Activated CD4-positive, alpha-beta T cell treated with anti-CD3 and anti-CD28 coated beads, Interleukin-2, Interleukin-6, amounts not matched to agents 100 ng/mL and 50 ng/mL, durations not matched to agents 16 hours and 8 hours (primary cell): Measurements from ENCODE around the gene SEMA5A.

Experiments
- DNase-seq: peaks from one replicate; pipeline ENCODE4 v3.0.0-alpha.2; 2020

SEMA5A gene

DNA sequence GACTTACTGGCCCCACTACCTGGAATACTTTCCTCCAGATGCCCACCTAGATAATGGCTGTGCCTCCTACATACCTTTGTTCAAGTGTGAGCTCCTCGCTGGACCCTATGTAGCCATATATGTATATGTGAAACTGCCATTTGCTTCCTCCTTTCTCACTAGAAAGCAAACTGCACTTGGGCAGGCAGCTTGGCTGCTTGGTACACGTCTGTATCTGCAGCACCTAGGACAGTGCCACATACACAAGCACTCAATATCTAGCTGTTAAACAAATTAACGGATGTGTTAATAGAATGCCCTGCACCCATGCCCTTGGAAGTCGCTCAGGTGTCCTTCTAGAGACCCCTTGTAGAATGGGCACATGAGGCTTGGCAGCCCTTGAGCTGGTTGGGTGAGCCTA is 301.5 kb downstream of the SEMA5A start:
- DNase-seq = no peak

DNA sequence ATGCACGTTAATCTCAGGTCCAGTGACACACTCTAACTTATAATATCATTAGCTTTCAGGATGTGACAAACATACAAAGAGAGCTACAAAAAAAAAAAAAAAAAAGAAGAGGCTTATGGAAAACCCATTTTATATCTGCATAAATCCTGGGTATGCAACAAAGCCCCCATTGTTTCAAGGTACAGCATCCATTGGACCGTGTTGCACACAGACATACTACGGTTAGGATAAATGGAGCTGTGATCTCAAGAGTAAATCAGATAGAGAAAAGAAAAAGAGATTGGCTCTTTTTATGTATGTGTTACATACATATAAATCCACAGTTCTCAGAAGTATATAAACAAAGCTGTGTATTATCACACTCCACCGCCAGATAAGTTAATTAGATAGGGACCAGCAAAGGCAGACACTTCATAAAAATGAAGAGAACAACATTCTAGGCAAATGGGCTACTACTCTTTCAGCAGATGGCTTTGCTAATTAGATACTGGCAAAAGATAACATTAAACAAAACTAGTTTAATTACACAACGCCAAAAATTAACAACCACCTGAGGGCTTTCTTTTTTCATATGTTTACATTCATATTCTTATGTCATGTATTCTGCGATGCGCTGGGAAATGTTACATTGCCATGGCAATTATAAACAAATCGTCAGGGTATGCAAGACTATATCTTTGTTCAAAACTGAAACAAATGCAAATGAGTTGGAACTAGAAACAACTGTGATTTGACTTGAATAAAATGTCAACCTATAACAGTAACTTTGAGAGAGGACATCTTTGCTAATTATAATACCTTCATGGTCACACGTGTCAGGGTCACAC is 304.2 kb downstream of the SEMA5A start:
- no peak for DNase-seq

DNA sequence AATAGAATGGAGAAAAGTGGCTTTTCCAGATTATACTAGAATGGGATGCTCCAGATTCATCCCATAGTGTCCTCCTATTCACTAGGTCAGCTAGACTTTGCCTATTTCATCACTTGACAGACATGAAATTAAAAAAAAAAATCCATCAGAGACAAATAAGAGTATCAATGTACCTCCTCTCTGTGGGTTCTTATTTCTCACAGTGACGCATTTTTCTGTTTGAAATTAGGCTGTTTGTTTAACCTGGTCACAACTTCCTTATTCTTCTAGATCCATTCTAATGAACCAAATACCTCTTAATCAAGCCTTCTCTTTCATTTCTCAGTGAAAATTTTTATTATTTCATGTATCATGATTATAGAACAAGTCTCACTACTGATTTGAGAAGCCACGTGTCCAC is 305.4 kb downstream of the SEMA5A start:
- DNase-seq = no peak

DNA sequence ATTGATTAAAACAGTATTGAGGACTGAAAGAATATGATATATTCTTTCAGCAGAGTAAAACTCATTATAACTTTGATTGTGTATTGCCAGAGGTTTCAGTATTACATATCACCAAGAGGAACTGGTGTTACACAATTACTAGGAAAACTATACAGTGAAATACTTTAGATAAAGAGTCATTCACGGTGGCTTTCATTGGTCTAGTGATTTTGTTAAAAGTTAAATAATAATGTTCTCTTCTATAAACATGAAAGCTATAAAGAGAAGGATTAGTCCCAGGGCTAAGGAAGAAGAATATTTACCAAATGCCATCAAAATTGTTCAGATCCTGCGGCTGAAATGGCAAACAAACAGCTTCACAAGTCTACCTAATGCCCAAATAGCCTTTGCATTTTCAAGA is 306.2 kb downstream of the SEMA5A start:
- DNase-seq = no peak

DNA sequence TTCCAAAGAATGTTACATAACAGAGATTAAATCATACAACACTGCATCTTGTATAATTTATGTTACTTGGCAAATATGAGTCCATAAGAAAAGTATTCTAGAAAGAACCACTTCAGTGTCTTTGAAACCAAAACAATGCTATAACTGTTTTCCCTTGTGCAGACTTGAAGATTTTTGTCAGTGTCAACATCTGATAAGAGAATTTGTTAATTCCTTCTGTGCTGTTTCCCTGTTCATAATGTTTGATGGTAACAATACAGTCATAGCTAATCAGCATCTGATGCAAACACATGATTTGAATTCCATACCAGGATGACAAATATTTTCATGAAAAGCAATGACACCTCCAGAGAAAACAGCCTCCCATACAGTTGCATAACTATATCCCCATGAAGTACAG is 306.8 kb downstream of the SEMA5A start:
- no peak for DNase-seq

DNA sequence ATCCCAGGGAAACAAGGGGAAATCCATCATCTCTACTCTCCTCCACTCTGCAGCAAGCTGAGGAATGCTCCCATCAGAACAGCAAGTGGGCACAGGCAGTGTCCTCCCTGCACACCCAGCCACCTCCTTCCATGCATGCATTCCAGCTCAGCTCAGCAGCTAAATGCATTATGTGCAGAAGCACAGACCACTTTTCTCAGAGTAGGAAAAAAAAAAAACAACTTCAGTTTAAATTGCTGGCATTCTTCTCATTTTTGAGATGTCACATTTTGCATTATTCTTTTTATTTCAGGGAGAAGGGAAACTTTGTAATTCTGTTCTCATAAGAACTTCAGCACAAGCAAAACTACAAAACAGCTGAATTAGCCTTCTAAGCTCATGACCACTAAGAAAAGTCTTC is 312.2 kb downstream of the SEMA5A start:
- DNase-seq = no peak

DNA sequence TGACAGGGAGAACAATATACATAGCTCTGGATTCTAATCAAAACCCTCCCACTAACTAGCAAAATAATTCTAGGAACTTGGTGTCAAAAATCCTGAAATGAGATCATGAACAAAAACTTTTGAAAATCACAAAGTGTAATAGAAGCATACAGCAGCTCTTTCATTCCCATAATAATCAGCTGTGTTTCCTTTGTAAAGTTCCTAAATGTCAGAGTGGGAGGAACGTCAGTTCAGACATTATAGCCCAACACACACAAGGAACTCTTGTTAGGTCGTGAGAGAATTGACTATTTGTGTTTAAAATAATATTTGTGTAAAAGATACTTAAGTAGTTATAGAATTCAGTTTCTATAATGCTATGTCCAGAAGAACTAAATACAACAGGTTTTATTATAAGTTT is 312.8 kb downstream of the SEMA5A start:
- DNase-seq = no peak

DNA sequence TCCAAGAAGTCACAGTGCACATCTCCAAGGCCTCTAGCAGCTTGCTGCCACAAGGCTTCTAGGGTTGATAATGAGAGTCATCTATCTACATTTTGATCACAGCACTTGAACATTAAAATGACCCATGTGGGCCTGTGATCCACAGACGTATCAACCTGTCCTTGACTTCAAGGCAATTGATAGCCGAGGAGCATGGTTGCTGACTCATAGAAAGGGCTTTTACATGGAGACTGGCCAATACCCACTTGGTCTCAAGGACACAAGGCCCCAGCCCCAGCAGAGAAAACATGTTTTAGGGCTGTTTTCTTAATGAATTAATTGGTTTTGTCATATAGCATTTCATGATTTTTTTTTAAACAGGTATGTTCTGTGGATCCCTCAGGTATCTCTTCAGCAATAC is 314.0 kb downstream of the SEMA5A start:
- no peak for DNase-seq

DNA sequence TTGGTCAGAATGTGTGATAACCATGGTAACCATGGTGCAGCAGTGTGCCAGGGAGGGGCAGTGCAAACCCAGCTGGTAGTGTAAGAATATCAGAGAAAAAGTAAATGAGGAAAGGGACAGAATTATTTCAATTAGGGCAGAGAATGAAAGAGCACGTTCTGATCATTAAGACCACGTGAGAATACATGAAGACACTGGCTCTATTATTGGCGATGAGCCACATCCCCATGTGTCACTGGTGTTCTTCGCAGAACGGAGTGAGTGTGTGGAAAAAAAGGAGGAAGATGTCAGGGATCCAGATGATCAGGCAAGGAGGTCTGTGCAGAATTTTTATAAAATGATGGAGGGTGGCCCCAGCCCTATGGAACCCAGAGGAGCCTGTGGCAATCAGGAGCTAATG is 315.5 kb downstream of the SEMA5A start:
- no peak for DNase-seq

DNA sequence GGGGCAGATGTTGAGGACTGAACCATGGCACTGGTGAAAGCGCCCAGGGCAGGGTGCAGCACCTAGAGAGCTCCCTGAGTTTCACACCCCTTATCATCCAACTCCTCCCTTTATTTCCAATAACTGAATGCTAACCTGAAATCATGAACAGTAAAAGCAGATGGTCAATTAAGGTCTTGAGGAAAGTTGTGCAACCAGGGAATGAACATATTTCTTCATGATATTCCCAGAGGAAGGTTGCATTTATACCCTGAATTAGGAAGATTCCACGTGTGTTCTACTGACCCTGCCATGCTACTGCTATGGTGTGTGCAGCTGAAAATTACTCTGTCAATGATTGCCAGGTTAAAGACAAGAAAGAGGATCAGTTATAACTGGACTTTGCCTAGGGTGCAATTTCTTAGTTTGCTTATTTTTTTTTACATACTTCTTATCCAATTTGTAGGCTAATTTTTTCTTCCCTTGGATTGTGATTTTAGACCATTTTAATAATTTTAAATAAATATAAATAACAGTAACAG is 319.8 kb downstream of the SEMA5A start:
- no peak for DNase-seq

DNA sequence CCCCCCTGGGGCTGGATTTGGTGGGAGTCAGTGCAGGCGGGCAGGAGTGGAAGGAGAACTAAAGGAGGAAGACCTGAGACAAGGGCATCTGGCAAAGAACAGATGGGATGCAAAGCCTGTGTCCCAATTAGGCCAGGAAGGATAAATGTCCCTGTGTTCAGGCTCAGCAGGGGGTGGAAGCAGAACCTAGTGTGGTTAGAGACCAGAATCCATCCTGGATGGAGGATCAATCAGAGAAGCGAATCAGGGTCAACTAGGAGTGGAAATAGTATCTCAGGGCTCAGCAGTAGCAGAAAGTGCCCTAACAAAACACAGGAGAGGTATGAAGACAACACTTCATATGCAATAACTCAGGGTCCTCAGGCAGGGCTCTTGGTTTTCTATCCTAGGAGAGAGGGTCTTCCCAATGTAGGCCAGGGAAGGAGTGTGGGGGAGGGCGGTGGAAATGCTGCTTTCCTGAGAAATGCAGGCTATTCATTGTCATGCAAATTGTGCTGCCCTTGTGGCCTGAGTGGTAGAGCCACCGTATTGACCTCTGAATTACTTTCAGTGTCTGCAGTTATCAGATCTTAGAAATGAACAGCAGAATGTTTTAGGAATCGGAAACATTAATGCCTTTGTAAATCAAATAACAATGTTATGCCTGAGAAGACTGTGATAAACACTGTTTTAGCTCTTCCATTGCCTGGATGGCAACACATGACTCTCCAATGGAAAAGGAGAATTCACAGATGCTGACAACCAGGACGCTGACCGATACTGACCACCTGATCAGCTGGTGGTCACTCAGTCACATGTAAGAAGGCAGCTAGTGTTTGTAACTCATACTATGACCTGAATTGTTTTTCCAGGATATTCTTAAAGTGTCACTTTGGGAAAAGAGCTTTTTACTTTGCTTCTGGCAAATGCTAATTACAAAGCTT is 323.6 kb downstream of the SEMA5A start:
- no peak for DNase-seq

DNA sequence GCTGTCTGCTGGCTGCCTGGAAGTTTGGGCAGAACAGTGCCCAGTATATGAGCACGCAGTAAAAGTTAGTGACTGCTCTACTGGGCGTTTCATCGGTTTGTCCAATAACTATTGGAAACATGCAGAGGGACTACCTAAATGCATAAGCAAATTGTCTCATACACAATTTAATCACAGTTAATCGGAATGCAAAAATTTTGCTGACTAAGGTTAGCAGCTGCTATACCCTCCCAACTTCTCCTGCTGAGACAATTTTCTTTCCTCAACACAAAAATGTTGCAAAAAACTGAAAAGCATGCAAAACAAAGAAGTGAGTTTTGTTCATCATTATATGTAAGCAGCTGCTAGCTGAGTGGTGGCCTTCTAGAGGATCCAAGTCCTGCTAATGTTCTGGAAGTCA is 327.5 kb downstream of the SEMA5A start:
- no peak for DNase-seq

DNA sequence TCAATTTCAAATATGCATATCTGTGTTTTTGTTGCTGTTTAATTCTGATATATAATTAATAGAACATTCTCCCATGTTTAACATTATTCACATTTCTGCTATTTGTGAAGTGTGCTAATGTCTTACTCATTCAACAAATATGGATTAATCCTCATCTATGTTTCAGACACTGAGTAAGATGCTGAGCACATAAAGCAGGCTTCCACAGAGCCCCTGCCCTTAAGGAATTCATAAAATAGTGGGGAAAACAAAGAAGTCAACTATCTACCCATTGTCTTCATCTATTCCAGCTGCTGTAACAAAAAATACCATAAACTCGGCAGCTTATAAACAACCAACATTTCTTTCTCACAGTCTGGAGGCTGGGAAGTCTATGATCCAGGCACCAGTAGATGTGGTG is 333.3 kb downstream of the SEMA5A start:
- DNase-seq = no peak

DNA sequence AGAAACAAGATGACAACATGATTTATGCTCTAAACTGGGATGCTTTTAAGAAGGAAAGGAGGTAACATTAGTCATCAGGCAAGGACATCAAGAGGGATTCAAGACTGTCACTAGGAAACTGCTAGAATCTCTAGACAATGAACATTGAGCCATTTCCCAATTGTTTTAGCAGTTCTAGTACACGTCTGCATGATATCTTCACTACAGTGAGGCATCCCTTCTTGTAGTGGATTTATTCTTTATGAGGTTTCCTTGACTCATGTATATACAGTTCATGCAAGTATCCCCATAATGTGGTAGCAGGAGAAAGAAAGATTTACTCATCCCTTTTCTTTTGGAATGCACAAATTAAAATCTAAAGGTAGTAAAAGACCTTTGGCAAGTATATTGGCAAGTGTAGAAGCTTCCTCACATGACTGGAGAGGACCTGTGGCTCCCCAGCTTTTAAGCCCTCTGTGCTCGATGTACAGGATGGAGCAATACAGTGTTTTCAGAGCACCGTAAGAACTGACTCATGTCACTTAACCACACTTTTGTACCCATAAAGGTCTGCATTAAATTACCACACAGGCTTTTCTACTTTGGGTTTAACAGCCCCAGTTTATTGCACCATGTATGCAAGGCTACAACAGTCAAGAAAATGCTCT is 335.9 kb downstream of the SEMA5A start:
- no peak for DNase-seq

DNA sequence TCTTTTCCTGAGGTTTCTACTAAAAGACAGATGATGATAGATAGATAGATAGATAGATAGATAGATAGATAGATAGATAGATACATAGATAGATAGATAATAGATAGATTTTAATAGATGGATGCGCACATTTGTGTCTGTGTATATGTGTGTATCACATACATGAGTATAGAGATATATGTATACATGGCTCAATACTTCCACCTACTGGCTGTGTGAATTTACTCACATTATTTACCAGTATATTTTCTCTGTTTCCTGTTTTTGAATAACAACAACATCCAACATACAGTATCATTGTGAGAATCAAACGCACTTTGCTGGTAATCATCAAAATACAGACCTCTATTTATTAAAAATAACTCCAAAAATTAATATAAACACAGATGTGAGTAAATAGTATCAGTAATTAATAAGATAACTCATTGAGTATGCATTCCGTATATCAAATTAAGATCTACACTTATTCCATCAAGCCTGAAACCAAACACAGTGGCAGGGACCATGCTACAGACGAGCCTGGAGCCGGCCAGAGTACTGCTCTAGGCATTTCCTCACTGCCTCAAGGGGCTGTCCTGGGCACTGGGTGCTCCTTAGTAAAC is 338.0 kb downstream of the SEMA5A start:
- DNase-seq = peak; percentile 36

DNA sequence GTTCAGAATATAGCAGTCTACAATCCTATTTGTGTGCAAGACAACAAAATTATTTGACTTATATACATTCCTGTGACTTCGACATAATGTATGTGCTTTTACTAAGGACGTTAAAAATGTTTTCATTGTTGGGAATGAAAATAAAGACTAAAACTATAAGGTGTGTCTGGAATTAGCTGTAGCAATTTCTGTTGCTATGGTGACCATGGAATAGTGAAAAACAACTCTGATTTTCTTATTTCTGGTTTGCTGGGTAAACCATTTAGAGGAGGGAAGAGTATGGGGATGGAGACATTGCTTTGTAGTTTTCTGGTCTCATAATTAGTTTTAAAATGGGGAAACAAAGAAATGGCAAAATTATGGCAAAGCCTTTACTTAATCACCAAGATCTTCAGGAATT is 343.2 kb downstream of the SEMA5A start:
- DNase-seq = no peak

DNA sequence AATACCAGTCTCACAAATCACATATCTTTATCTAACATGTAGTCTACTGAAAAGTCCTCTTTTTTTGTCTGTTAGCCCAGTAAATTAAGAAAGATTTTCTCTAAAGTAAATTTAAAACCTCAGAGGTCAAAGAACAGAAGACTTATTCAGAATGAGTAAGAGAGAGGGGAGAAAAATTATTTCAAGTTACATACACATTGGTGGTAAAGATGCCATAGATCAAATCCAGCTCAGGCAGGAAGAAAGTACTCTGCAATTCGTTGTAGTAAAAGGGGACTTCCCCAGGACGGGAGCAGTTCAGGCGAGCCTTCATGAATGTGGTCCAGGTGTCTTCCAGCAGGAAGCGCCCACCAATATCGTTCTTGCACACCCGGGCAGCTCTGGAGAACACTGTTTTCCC is 344.1 kb downstream of the SEMA5A start:
- DNase-seq = no peak

DNA sequence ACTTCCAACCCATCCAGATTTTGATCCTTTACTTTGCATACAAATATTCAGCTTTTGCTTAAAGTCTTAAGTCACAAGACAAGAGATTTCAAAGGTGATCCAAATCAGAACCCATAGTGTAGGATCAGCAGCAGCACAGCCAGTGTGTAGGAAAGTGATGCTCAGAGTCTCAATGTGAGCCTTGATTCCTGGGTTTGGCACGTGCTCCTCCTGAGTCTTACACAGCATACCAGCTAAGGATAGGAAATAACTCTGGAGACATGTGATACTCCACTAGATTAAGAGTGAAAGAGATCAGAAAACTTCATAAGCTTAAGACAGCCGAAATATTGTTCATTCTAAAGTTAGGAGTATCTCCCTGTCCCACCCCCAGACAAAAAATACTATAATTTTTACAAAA is 344.9 kb downstream of the SEMA5A start:
- DNase-seq = no peak

DNA sequence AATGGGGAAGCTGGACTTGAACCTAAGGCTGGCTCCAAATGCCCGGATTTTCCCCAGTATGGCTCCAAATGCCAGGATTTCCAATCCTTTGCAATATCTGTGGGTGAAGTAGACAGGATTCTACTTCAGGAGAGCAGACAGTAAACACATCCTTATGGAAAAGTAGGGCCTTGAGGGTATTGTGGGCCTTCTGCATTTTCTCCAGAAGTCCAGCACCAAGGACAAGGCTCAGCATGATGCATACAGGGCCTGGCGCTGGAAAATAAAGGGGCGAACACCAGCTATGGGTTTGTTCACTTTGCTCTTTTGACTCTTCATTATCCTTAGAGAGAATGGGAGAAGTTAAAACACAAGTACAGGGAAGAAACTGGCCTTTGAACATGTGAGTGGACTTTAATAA is 347.5 kb downstream of the SEMA5A start:
- no peak for DNase-seq

DNA sequence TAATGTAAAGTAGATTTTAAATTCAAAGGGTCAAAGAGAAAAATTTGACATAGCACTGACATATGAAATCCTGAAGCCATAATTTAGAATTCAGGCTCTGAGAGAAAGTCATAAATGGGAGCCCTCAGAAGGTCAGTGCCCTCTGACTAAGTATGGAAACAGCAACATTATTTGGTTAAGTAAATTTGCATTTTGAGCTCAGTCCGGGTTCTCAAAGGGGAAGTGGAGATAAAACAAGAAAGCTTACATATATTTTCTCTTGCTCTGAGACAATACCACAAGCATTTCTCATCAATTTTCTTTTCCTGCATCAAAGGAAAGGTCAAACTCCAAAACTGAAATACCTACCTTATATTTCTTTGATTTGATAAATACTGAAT is 348.0 kb downstream of the SEMA5A start:
- DNase-seq = no peak

DNA sequence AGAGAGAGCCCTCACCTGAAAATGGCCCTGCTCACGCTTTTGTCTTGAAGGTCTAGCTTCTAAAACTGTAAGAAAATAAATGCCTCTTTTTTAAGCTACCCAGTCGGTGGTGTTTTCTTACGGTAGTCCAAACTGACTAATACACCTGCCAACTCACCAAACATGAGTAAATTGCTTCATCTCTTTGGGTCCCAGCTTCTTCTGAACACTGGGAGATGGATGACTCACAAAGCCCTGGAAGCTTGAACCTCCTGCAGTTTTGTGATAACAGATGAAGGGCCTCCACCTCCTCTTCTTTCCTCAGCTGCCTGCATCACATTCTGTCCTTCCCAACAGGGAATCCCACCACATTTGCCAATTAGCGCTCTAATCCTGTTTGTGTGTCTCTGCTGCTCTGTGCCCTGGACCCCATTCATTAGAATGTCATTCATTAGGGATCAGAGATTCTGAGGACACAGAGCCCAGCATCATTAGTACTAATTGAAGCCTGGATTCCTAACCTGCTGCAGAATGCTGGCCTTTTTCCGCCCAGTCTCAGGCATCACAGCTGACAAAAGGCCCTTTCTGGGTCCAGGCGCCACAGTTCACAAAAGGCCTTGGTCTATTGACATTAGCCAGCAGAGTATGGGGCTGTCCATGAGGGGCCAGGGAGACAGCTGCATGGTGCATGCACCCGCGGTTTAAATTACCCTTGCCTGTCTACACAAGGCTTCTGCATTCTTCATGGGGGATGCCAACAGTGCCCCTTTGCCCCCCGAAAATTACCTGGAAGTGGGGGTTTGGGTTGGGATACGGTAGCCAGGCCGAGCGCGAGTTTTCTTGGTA is 349.3 kb downstream of the SEMA5A start:
- no peak for DNase-seq

DNA sequence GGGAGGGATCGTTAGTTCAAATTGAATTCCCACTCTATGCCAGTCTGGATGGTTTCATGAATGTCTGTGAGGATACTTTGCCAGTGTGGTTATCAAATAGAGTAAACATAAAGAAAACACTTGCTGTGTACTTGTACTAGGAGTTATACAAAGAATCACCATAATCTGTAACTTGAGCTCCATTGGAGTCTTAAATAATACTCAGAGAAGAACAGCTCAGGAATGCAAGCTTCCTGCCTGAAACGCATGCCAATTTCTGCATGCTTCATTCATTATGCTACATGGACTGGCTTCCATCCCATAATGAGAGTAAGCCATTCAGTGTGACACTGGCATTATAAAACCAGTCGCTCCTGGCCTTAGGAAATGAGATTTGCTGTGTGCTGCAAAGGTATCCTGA is 351.4 kb downstream of the SEMA5A start:
- no peak for DNase-seq
